ENCODE measurements around the gene ZFAND6.

Gene ZFAND6

GRCh38 chr15:80184554-80184953, 125.1 kb downstream of the ZFAND6 start:
- no peak for DNase-seq (ENCODE audit: extremely low read depth, low read depth)
- no peak for TF ChIP-seq CTCF (IDR thresholded peaks at IDR 0.05; ENCODE audit: low read depth, low read length)

GRCh38 chr15:80185152-80185551, 125.7 kb downstream of the ZFAND6 start:
- no peak for DNase-seq (ENCODE audit: extremely low read depth, low read depth)
- TF ChIP-seq CTCF (IDR thresholded peaks at IDR 0.05; ENCODE audit: low read depth, low read length), result no peak

- DNase-seq (ENCODE audit: extremely low read depth, low read depth), result no peak
- no peak for TF ChIP-seq CTCF (IDR thresholded peaks at IDR 0.05; ENCODE audit: low read depth, low read length)
Observed at GRCh38 chr15:80186066-80186465, 126.6 kb downstream of the ZFAND6 start.

GRCh38 chr15:80186597-80186996, 127.1 kb downstream of the ZFAND6 start:
- DNase-seq (ENCODE audit: extremely low read depth, low read depth), result no peak
- no peak for TF ChIP-seq CTCF (IDR thresholded peaks at IDR 0.05; ENCODE audit: low read depth, low read length)
